Caco-2 (cell line): Measurements from ENCODE around the gene SLC4A4. TPM values are rescaled to one million over a fixed set of nuclear protein-coding genes. Genes with fewer than 3 reads are reported as not detected.

Experiments used
- BruUV-seq: library from RNA; stranded (reverse); fragments of 400-500 nt; replicated peaks from 2 replicates; lab custom pipeline; 2021; lab: Mats Ljungman, UMichigan
- CTCF ChIA-PET: fragments of 300-600 bp; sonication (Branson Sonifier 250); formaldehyde crosslinking; loops from one replicate; lab custom pipeline; 2022; ENCODE audit warnings: antibody characterized with exemption; lab: Charles Lee
- POLR2A ChIA-PET: fragments of 300-600 bp; sonication (Branson Sonifier 250); formaldehyde crosslinking; loops from one replicate; lab custom pipeline; 2022; ENCODE audit warnings: antibody characterized with exemption; lab: Charles Lee
- DNase-seq, 2 experiments: peaks; one replicate each; pipeline versions ENCODE4 v3.0.0 to v3.0.0-alpha.2; 2020 to 2022
- H3K27me3 ChIP-seq: replicated peaks from 2 replicates; pipeline ENCODE4 v1.6.0; 2011; ENCODE audit warnings: low read length; ENCODE audit not compliant: control insufficient read depth, insufficient read depth
- H3K36me3 ChIP-seq: 2 replicates; pipeline ENCODE4 v1.5.1; 2011; ENCODE audit warnings: low read length; ENCODE audit not compliant: control insufficient read depth, insufficient read depth
- H3K4me1 ChIP-seq: fragments of 250-450 bp; sonication (Bioruptor Pico); 2 replicates; pipeline ENCODE4 v1.5.1; 2020; ENCODE audit warnings: mild to moderate bottlenecking
- H3K4me3 ChIP-seq: 2 replicates; pipeline ENCODE4 v1.5.1; 2011; ENCODE audit warnings: low read depth, mild to moderate bottlenecking, control low read depth, low read length
- H3K9me3 ChIP-seq: fragments of 250-450 bp; sonication (Bioruptor Pico); 2 replicates; pipeline ENCODE4 v1.5.1; 2020; ENCODE audit warnings: mild to moderate bottlenecking, moderate library complexity
- H3K27ac Mint-ChIP-seq: one replicate; pipeline ENCODE4 v1.8.0; 2022; ENCODE audit warnings: mixed read lengths; ENCODE audit not compliant: unreplicated experiment
- H3K27me3 Mint-ChIP-seq: one replicate; pipeline ENCODE4 v1.8.0; 2022; ENCODE audit warnings: mixed read lengths; ENCODE audit not compliant: insufficient read depth, unreplicated experiment
- H3K36me3 Mint-ChIP-seq: one replicate; pipeline ENCODE4 v1.8.0; 2022; ENCODE audit warnings: mild to moderate bottlenecking, mixed read lengths; ENCODE audit not compliant: insufficient read depth, unreplicated experiment
- H3K4me1 Mint-ChIP-seq: one replicate; pipeline ENCODE4 v1.8.0; 2022; ENCODE audit warnings: low read depth, mixed read lengths; ENCODE audit not compliant: unreplicated experiment
- H3K4me3 Mint-ChIP-seq: one replicate; pipeline ENCODE4 v1.8.0; 2022; ENCODE audit warnings: mild to moderate bottlenecking, moderate library complexity, mixed read lengths; ENCODE audit not compliant: unreplicated experiment
- H3K9me3 Mint-ChIP-seq: one replicate; pipeline ENCODE4 v1.8.0; 2022; ENCODE audit warnings: mixed read lengths; ENCODE audit not compliant: unreplicated experiment
- CTCF ChIP-seq, 2 experiments: fragments of 200-600 bp in 1 of 2; IDR thresholded peaks; 1 replicate in 1 of 2; 2 replicates in 1 of 2; pipeline versions ENCODE4 v1.5.1 to v1.8.0; 2011 to 2022; ENCODE audit warnings: antibody characterized with exemption in 1 of 2, control low read depth in 1 of 2, inconsistent platforms in 1 of 2, low read depth in 1 of 2, low read length in 1 of 2, mild to moderate bottlenecking in 1 of 2, moderate library complexity in 1 of 2; ENCODE audit not compliant: insufficient read depth in 1 of 2, severe bottlenecking in 1 of 2, unreplicated experiment in 1 of 2
- intact Hi-C: fragments of 100-400 bp; cut with micrococcal nuclease; formaldehyde crosslinking; loops from one replicate; pipeline ENCODE4 v1.10.0; 2022; ENCODE audit not compliant: unreplicated experiment
- total RNA-seq: library from RNA; stranded (reverse); gene quantifications from 2 replicates; pipeline ENCODE4 v1.2.3, GENCODE V29; 2022

The SLC4A4 gene
- total RNA-seq, 1 experiment from 2014 or later: 0.29 TPM

- Mint-ChIP-seq H3K27me3 (no peaks in the 10 kb centered on the region), H3K4me1 (no peaks in the 10 kb centered on the region), H3K9me3 (no peaks in the 10 kb centered on the region), H3K27ac (no peak overlapping the region), H3K36me3 (no peaks in the 10 kb centered on the region), H3K4me3 (no peak overlapping the region)
- Histone ChIP-seq H3K4me1 (no peaks in the 10 kb centered on the region), H3K9me3 (no peaks in the 10 kb centered on the region), H3K36me3 (no peaks in the 10 kb centered on the region), H3K27me3 (no peaks in the 10 kb centered on the region), H3K4me3 (no peak overlapping the region)
- CTCF ChIA-PET: no interaction called here
- intact Hi-C loops: no loop called here
- TF ChIP-seq CTCF (IDR thresholded peaks at IDR 0.05; ENCODE audit: insufficient read depth in 1 of 2, low read depth in 1 of 2, low read length in 1 of 2, severe bottlenecking in 1 of 2, unreplicated experiment in 1 of 2): no peak
- no peak for DNase-seq
- POLR2A ChIA-PET: no interaction called here
- no TSS peak for BruUV-seq
These were observed 147.9 kb downstream of the SLC4A4 start for GRCh38 chr4:71486550-71487343.

DNA sequence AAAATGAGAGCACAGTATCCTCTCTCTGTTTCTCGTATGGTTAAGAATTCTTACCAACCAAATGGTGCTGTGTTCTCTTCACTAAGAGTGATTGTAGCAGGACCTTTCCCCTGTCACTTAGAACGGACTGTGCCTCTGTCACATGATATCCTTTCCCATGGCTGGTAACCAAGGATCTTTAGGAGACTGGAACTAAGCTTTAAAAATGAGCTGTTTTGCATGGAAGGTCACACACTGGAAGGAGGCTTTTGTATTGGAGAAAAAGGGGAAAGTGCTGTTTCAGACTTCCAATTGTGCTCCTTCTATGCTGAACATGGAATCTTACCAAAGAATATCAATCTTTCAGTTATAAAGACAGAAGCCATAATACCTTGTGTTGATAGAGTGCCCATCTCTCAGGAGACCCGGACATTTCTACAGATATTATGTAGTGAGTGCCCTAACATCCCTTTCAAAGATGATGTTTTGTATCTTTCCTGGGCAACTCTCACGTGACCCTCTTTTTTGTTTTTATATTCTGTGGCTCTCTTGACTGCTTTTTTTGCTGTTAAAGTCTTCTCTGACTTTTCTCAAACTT, 148.6 kb downstream of the SLC4A4 start:
- no peak for DNase-seq
- no peak for TF ChIP-seq CTCF (IDR thresholded peaks at IDR 0.05; ENCODE audit: insufficient read depth in 1 of 2, low read depth in 1 of 2, low read length in 1 of 2, severe bottlenecking in 1 of 2, unreplicated experiment in 1 of 2)
- no TSS peak for BruUV-seq
- no peaks in the 10 kb centered on the region for H3K36me3 ChIP-seq
- Mint-ChIP-seq H3K27me3 (no peaks in the 10 kb centered on the region), H3K9me3 (no peaks in the 10 kb centered on the region), H3K4me3 (no peak overlapping the region), H3K27ac (no peak overlapping the region), H3K4me1 (no peaks in the 10 kb centered on the region), H3K36me3 (no peaks in the 10 kb centered on the region)
- CTCF ChIA-PET: no interaction called here
- no peaks in the 10 kb centered on the region for H3K9me3 ChIP-seq
- intact Hi-C loops: no loop called here
- no peak overlapping the region for H3K4me3 ChIP-seq
- no peaks in the 10 kb centered on the region for H3K27me3 ChIP-seq
- H3K4me1 ChIP-seq: no peaks in the 10 kb centered on the region
- POLR2A ChIA-PET: no interaction called here

DNA sequence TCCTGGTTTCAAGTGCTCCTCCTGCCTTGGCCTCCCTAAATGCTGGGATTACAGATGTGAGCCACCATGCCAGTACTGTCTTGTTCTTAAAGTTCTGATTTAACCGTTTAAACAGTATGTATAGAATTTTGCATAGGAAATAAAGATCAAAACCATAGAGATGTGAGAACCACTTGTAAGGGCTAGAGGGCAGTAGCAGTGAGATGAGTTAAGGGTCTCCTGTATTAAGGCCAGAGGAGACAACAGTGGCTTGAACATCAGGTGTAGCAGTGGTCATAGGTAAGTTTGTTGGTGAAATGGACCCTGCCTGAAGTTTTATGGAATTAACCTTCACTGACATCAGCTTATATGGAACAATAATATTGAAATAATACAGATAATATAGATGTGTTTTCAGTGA, 155.7 kb downstream of the SLC4A4 start:
- H3K27ac Mint-ChIP-seq: no peak overlapping the region
- ChIA-PET CTCF (no interaction called here), POLR2A (no interaction called here)
- H3K36me3 Mint-ChIP-seq: no peaks in the 10 kb centered on the region
- BruUV-seq: no TSS peak
- no peaks in the 10 kb centered on the region for H3K4me1 Mint-ChIP-seq
- peak in 1 of 2 experiments; percentile 18 for TF ChIP-seq CTCF (IDR thresholded peaks at IDR 0.05; ENCODE audit: insufficient read depth in 1 of 2, low read depth in 1 of 2, low read length in 1 of 2, severe bottlenecking in 1 of 2, unreplicated experiment in 1 of 2)
- Histone ChIP-seq H3K36me3 (no peaks in the 10 kb centered on the region), H3K4me1 (no peaks in the 10 kb centered on the region), H3K9me3 (no peaks in the 10 kb centered on the region), H3K4me3 (no peak overlapping the region), H3K27me3 (no peaks in the 10 kb centered on the region)
- DNase-seq: no peak
- H3K4me3 Mint-ChIP-seq: no peak overlapping the region
- intact Hi-C loops: loop anchor here (1.0 to 2.0 kb wide), 3 partner anchors 56 to 223 kb away; no protein-coding TSS in a partner anchor
- peaks cover 6% of the 10 kb centered on the region for H3K27me3 Mint-ChIP-seq
- no peaks in the 10 kb centered on the region for H3K9me3 Mint-ChIP-seq
